DMS153 (cell line): ENCODE measurements around the gene FCN1.

Experiments used
- DNase-seq: peaks from one replicate; lab custom pipeline; 2025; lab: John Stamatoyannopoulos, UW

Gene FCN1

GRCh38 chr9:134937164-134937555 lies 19.4 kb upstream of the FCN1 start:
- no peak for DNase-seq

GRCh38 chr9:134936346-134937163 lies 18.8 kb upstream of the FCN1 start:
- DNase-seq = no peak

GRCh38 chr9:134935701-134936345 lies 18.1 kb upstream of the FCN1 start:
- DNase-seq = peak; percentile 3

- DNase-seq = no peak
These were observed 17.4 kb upstream of the FCN1 start for GRCh38 chr9:134935056-134935640.

GRCh38 chr9:134933076-134933659 lies 15.5 kb upstream of the FCN1 start:
- no peak for DNase-seq

- DNase-seq = no peak
These were observed 14.9 kb upstream of the FCN1 start for GRCh38 chr9:134932606-134933005.

GRCh38 chr9:134932171-134932570 lies 14.5 kb upstream of the FCN1 start:
- no peak for DNase-seq

- DNase-seq = no peak
These were observed 12.7 kb upstream of the FCN1 start for GRCh38 chr9:134930398-134930797.

- DNase-seq = no peak
These were observed 11.8 kb upstream of the FCN1 start for GRCh38 chr9:134929193-134930158.

- DNase-seq = no peak
These were observed 10.9 kb upstream of the FCN1 start for GRCh38 chr9:134928436-134929192.

GRCh38 chr9:134925011-134925511 lies 7.3 kb upstream of the FCN1 start:
- no peak for DNase-seq

- no peak for DNase-seq
These were observed 5.8 kb upstream of the FCN1 start for GRCh38 chr9:134923466-134923865.

- DNase-seq = no peak
These were observed 5.2 kb upstream of the FCN1 start for GRCh38 chr9:134922932-134923240.

GRCh38 chr9:134922066-134922931 lies 4.6 kb upstream of the FCN1 start:
- no peak for DNase-seq

- DNase-seq = no peak
These were observed 1.6 kb upstream of the FCN1 start for GRCh38 chr9:134919303-134919702.

GRCh38 chr9:134918646-134919045 lies 934 bp upstream of the FCN1 start:
- no peak for DNase-seq

GRCh38 chr9:134916161-134916665 lies 1.5 kb downstream of the FCN1 start:
- no peak for DNase-seq

- DNase-seq = no peak
These were observed 2.4 kb downstream of the FCN1 start for GRCh38 chr9:134915046-134915985.

GRCh38 chr9:134914501-134914834 lies 3.2 kb downstream of the FCN1 start:
- no peak for DNase-seq
